GM12891 (cell line): ENCODE data around the gene MRM3.

ENCODE experiments used
- PAX5 ChIP-seq: IDR thresholded peaks from 2 replicates; pipeline ENCODE4 v1.6.1; 2011; ENCODE audit warnings: low read length, moderate library complexity, mild to moderate bottlenecking; ENCODE audit not compliant: insufficient read depth, severe bottlenecking
- POLR2A ChIP-seq: IDR thresholded peaks from 2 replicates; pipeline ENCODE4 v1.6.1; 2011; ENCODE audit warnings: low read depth, low read length, control low read depth
- POLR2AphosphoS5 ChIP-seq: IDR thresholded peaks from 2 replicates; pipeline ENCODE4 v1.6.1; 2011; ENCODE audit warnings: low read depth, low read length, control low read depth
- POU2F2 ChIP-seq: IDR thresholded peaks from 2 replicates; pipeline ENCODE4 v1.6.1; 2011; ENCODE audit warnings: low read depth, mild to moderate bottlenecking, control low read depth, low read length, moderate library complexity
- TAF1 ChIP-seq: IDR thresholded peaks from 2 replicates; pipeline ENCODE4 v1.6.1; 2011; ENCODE audit warnings: low read depth, low read length, control low read depth

GRCh38 chr17:753418-753817, 28.7 kb upstream of the MRM3 start:
- TF ChIP-seq TAF1 (no peak), PAX5 (no peak), POLR2AphosphoS5 (no peak), POLR2A (no peak), POU2F2 (no peak)
